ENCODE results near the gene TUT1. TPM values are rescaled to one million over a fixed set of nuclear protein-coding genes. Genes with fewer than 3 reads are reported as not detected.
"Not testable (repeated sequence)": the region's sequence is repeated elsewhere in the genome, so short reads cannot be mapped to it uniquely, and the experiment has no call there.

The TUT1 gene, protein sequence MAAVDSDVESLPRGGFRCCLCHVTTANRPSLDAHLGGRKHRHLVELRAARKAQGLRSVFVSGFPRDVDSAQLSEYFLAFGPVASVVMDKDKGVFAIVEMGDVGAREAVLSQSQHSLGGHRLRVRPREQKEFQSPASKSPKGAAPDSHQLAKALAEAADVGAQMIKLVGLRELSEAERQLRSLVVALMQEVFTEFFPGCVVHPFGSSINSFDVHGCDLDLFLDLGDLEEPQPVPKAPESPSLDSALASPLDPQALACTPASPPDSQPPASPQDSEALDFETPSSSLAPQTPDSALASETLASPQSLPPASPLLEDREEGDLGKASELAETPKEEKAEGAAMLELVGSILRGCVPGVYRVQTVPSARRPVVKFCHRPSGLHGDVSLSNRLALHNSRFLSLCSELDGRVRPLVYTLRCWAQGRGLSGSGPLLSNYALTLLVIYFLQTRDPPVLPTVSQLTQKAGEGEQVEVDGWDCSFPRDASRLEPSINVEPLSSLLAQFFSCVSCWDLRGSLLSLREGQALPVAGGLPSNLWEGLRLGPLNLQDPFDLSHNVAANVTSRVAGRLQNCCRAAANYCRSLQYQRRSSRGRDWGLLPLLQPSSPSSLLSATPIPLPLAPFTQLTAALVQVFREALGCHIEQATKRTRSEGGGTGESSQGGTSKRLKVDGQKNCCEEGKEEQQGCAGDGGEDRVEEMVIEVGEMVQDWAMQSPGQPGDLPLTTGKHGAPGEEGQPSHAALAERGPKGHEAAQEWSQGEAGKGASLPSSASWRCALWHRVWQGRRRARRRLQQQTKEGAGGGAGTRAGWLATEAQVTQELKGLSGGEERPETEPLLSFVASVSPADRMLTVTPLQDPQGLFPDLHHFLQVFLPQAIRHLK
- total RNA-seq (2014; rRNA removed): 9.0 and 9.8 TPM in 2 replicates
- 8.8 TPM for polyA plus RNA-seq (2012)

DNA sequence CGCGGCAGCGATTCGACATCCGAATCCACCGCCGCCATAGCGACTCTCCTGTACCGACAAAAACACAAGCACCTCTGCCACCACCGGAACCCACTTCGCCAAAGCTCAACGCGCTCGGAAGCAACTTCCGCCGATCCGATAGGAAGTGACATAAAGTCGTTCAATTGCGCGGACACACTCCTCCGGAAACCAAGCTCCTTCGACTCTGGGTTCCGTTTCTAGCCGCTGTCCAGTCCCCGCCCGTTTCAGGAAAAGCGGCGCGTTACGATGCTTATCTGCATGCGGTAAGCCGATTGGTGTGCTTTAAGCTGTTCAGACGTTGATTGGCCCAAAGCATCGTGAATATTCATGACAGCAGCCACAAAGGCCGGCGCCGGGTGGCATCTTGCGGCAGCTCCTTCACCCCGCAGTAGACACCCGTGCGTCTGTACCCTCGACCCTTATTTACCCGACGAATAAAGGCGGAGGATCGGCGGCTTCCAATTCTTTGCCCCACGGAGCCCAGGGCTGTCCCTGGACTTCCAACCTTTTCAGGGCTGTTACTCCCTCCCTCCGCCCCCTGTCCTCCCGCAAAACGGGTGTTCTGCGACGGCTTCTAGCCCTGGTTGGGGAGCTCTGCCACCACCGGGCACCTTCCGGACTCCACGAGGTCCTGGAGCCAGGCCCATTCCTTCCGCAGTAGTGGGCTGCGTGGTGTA lies at the start of gene TUT1:
Gene TUT1 (minus strand): TSS at position 76 of the 698 bp plus-strand sequence. CDS start 38 bp downstream, at position 38.
- DNase-seq (ENCODE audit: low read depth): peak; percentile 99

DNA sequence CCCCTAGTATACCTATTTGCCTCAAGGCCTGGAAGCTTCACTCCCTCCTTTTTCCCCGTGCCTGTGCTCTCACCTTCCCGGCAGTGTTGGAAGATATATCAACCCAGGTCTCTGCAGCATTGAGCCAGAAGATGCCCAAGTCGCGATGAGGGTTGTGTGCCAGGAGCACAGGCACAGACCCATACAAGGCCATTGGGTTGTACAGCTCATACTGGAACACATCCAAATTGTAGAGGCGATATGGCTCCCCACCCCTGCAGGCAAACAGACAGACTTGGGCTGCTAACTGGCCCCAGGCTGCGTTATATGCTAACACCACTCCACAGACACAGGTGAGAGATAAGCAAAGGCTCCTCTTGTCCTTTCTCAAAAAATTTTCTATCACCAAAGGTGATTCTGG lies 41.2 kb upstream of the TUT1 start:
- no peak for DNase-seq (ENCODE audit: low read depth)

DNA sequence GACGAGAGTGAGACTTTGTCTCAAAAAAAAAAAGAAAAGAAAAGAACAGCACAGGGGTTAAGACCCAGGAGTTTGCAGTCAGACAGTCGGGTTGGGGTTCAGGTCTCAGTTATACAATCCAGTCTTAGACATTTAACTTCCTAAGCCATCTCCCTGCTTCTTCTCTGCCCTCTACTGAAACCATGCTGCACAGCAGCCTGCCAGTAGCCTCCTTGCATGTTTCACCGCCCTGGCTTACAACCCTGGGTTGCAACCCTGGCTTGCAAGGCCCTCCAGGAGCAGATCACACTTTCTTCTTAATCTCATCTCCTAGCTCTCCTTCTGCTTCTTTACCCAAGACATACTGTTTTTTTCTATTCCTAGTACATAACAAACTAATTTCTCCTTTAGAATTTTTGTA lies 36.4 kb upstream of the TUT1 start:
- no peak for DNase-seq (ENCODE audit: low read depth)

DNA sequence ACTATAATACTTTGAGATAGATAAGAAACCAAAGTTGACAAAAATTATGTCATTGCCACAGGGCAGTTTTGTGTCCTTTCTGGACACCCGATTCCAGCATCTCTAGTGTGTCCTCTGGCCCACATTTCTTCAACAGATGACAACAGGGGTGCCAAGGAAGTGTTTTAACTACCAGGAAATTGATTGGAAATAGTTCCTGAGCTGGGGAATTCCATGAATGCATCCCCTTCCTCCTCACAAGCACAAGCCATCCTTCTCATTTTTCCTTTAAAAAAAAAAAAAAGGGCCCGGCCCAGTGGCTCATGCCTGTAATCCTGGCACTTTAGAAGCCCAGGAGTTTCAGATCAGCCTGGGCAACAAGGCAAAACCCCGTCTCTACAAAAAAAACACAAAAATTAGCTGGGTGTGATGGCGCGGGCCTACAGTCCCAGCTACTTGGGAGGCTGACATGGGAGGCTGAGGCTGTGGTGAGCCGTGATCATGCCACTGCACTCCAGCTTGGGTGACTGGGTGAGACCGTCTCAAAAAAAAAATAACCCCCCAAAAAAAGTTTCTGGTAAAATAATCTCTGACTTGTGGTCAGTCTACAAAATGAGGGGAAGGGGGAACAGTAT lies 31.3 kb upstream of the TUT1 start:
- DNase-seq (ENCODE audit: low read depth): no peak

DNA sequence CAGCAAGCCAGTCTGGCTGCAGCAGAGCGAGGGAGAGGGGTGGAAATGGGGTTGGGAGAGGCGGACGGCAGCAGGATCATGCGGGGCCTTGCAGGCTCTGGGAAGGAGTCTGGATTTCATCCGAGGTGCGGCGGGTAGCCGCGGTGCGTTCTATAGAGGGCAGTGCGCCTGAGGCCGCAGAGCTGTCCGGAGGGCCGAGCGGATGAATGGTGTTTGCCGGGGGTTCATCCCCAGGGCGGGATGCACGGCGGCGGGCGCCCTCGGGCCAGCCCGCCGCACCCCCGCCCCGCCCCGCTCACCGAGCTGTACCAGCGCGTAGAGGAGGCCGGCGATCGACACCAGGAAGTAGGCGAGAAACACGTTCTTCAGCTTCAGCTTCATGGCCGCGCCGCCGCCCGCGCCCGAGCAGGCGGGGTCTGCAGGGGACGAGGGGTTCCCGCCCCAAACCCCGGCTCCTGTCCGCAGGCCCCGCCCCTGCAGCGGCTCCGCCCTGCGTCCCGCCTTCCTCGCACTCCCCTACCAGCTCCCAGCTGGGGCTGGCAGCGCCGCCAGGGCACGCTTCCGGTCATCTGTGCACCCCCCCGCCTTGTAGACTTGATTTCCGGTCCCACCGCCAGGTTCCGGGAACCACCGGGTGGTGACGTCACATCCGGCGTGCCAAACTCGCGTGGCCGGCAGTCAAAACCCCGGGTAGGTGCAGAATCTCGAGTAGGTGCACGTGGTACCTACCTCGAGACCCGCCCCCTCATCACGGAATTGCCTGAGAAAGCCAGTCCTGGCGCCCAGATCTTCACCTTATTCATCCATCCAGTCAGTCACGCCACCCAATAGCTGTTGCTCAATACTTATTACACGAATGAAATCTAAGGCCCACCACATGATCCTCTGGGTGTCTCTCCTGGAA lies 30.5 kb upstream of the TUT1 start, which contains the start of gene B3GAT3:
Gene B3GAT3 (minus strand): TSS at position 420 of the 904 bp plus-strand sequence. CDS start 39 bp downstream, at position 381.
- peak; percentile 97 for DNase-seq (ENCODE audit: low read depth)

DNA sequence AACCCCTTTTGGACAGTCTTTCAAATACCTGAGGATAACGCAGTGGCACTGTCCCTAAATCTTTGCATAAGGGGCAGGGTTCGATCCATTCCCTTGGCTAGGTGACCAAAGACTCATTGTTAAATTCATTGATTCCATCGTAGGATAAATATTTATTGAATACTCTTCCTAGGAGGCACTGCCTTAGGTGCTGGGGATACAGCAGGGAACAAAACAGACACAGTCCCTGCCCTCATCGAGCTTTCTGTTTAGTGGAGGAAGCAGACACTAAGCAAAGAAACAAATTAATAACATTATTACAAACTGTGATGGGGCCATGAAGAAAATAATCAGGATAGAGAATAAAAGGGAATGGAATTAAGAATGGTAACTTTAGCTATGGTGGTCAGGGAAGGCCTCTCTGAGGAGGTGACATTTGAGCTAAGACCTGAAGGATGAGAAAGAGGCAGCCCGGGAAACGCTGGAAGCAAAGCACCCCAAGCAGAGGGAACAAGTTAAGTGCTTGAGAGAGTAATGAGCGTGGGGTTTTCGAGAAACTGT lies 29.8 kb upstream of the TUT1 start:
- DNase-seq (ENCODE audit: low read depth): no peak

DNA sequence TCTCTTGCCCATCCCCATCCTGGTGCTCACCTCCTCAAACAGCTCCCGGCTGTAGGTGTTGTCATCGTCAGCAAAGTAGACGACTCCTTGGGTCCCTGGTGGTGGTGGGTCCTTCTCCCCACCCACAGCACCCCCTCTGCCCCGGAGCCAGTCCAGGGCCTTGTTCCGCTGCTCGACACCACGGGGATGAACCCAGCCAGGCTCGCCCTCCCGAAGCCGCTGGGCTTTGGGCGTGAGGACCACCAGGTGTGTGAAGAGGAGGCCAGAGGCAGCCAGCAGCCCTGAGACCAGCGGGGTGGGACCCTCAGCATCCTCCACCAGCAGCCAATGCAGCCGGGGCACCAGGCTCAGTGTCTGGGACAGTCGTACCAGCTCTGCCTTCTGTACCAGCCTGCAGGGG lies 25.6 kb upstream of the TUT1 start:
- DNase-seq (ENCODE audit: low read depth): not testable (repeated sequence)

DNA sequence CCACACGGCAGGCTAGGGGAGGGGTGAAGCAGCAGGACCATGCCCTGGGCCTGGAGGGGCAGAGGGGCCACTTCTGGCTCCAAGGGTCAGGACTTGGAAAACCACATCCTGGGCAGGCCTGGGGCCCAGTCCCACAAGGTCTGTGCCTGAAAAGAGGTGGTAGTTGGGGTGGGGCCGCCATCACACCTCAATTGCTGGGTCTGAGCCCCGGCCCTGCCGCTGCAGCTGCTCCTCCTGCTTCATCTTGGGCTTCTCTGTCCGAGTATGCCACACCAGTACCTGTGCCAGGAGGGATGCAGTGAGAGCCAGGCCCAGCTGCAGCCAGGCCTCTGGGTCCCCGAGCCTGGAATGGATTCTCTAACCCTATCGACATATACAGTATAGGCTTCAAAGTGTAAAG lies 24.2 kb upstream of the TUT1 start:
- no peak for DNase-seq (ENCODE audit: low read depth)

DNA sequence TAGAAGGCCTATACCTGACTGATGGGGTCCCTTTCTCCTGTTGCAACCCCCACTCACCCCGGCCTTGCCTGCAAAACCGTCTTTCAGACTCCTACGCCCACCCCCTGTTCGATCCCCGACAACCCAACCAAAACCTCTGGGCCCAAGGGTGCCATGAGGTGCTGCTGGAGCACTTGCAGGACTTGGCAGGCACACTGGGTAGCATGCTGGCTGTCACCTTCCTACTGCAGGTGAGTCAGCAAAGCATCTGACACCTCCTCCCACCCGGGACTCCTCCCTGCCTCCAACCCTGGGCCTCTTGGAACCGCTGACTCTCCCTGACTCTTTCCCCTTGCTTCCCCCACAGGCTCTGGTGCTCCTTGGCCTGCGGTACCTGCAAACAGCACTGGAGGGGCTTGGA lies 23.0 kb upstream of the TUT1 start:
- no peak for DNase-seq (ENCODE audit: low read depth)

DNA sequence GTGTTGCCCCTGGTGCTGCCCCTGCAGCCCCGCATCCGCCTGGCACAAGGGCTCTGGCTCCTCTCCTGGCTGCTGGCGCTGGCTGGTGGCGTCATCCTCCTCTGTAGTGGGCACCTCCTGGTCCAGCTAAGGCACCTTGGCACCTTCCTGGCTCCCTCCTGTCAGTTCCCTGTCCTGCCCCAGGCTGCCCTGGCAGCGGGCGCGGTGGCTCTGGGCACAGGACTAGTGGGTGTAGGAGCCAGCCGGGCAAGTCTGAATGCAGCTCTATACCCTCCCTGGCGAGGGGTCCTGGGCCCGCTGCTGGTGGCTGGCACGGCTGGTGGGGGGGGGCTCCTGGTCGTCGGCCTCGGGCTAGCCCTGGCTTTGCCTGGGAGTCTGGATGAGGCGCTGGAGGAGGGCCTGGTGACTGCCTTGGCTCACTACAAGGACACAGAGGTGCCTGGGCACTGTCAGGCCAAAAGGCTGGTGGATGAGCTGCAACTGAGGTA lies 22.0 kb upstream of the TUT1 start:
- no peak for DNase-seq (ENCODE audit: low read depth)

DNA sequence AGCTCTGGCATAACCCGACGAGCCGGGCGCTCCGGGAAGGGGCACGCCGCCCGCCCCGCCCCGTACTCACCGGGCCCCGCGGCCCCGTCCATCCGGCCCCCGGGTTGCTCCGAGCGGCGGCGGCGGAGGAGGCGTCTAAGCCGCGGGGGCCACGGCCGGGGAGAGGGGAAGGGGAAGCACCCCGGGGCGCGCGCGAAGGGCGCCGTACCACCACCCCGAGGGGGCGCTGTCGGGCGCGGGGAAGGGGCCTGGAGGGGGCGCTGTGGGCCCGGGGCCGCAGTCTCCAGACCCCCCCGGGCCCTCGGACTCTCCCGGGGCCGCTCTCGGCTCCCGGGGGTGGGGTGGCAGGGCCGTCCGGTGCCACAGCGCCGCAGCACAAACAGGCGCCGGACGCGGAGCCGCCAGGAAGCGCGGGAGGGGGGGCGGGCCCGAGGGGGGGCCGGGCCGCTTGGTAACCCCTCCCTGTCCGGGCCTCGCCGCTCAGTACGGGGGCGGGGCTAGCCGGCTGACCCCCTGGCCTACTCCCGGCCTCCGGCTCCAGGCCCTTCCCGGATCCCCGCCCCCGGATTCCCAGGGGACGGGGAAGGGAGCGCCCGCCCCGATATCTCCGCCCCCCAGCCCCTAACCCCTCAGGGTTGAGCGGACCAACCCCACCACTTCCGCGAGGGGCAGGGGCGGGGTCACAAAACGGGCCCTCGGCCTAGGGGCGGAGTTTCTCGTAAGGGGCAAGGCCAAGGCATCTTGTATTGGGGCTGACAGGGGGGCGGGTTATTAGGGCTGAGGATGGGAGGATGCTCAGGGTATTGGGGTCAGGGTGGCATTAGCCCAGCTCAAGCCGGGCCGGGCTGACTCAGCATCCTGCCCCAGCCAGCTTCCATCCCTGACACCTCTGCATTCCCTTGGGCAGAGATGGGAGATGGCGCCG lies 21.3 kb upstream of the TUT1 start, which contains the start of the genes EML3 and ROM1:
Gene EML3 (minus strand): TSS at position 410 of the 925 bp plus-strand sequence. CDS start 318 bp downstream, at position 92.
Gene ROM1 (plus strand): TSS at position 892 of the 925 bp plus-strand sequence. CDS start 25 bp downstream, at position 917.
- peak; percentile 92 for DNase-seq (ENCODE audit: low read depth)

DNA sequence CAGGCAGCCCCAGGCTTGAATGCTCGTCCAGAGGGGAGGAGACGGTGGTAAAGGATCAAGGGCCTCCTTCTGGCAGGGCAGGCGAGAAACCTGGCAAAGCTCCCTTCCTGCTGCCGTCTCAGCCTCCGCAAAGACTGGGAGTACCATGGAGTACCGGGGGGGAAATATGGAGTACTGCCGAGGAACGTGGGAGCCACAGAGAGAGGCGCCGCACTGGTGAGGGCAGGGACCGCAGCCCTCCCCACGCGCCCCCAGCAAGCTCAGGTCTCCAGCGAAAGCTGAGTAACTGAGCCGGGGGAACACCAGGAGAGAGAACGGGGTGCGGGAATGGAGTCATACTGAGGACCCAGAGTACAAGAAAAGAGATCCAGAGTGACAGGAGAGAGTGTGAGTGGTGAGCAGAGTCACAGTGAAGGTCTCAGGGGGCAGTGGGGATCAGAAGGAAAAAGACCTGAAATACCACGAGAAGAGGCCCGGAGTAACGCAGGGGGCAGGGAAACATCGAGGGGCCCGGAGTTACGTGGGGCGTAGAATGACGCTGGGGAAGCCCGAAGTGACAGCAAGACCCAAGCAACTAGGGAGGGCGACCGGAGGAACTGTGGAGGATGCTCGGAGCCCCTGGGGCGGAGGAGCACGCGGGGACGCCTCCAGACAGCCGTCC lies 20.5 kb upstream of the TUT1 start:
- DNase-seq (ENCODE audit: low read depth): peak; percentile 69

DNA sequence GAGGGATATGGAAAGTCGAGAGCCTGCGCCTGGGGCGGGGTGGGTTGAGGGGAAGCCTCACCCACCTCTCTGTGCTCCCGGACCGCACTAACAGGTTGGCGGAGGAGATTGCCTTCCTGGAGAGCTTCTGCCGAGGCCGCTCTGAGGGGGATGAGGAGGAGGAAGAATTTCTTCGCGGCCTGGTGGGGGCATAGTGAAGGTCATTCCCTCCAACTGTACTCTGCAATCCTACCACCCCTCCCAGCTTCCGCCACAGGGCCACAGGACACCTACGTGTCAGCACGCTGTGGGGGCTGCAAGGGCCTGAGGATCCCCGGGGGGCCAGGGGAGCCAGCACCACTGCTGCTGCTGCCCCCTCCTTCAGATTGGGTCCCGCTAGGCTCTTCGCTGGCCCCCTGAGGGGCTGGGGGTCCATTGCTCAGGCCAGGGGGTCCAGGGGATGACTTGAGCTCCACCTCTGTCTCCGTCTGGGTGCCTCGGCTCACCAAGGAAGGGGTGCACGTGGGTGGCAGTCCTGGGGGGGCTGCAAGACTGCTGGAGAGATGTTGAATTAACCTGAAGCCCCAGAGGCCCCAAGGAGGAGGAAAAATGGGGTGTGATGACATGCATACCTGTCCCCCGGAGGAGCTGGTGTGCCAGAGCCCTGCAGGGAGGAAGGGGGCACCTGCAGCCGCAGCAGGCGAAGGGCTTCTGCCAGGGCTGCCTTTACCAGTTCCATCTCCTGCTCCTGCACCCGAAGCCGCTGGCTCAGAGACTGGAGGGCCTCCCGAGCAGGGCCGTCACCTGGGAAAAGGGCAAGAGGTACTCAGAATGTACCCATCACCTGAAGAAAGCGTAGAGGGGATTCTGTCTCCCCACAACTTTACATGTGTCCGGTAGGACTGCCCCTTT lies 19.7 kb upstream of the TUT1 start:
- no peak for DNase-seq (ENCODE audit: low read depth)

DNA sequence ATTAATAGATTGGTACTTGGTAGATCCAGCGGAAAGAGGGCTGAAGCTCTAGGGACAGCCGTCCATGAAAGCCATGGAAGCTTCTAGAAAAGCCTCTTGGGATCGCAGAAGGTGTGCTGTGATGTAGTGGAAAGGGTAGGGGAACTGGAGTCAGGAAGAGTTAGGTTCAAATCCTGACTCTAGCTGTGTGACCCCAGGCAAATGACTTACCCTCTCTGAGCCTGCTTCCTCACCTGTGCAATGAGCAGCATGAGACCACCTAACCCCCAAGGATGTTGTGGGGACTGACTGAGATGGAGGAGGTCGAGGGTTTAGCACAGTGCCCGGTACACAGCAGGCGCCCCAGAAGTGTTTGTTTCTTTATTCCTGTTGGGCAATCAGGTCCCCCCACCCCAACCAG lies 19.1 kb upstream of the TUT1 start:
- no peak for DNase-seq (ENCODE audit: low read depth)

DNA sequence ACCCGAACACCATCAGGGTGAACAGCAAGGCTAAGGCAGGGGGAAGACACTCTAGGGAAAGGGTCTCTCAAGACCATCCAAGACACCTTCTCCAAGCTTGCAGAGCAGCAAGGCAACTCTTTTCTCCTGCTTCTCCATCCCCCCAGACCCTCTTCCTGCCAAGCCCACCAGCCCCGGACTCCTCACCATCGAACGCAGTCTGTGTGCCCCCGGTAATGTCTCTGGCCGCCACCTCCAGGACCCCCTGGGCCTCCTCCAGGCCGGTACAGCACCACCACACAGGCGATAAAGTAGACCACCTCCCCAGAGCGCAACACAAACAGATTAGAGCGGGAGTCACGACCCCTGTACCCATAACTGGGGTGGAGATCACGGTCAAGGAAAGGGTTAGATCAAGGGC lies 17.5 kb upstream of the TUT1 start:
- DNase-seq (ENCODE audit: low read depth): no peak

DNA sequence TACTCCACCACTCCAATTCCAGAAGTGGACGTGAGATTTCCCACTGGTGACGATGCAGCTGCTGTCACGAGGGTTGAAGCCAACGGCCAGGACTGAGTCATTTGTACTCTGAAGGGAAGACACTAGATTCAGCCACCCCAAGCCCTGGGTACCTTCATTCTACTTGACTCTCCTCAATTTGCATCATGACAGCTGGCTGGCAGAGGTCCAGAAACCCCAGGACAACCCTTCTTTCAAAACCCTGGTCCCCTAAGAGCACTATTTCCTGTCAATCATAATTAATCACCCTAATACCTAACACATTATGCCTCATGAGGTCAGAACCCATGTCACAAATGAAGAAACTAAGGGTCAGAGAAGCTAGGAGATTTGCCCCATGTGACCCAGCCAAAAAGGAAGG lies 16.4 kb upstream of the TUT1 start:
- peak; percentile 93 for DNase-seq (ENCODE audit: low read depth)

DNA sequence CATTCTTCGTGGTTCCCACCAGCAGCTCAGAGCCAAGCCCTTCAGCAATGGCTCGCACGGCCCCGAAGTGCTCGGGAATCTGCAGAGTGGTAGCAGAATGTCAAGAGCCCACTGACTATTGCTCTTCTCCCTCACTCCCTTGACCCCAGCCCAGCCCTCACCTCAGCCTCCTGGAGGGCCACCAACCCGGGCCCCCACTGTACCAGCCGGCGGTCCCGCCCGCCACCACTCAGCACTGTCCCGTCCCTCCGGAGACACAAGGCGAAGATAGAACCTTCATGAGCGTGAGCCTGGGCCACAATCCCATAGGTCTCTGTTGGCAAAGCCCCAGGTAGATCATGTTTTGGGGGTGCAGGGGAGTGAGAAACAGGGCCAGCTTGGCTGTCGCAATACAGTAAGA lies 14.6 kb upstream of the TUT1 start:
- no peak for DNase-seq (ENCODE audit: low read depth)
